Measurements from ENCODE around the gene MTNR1B. TPM values are rescaled to one million over a fixed set of nuclear protein-coding genes. Genes with fewer than 3 reads are reported as not detected.

MTNR1B gene
- total and polyA plus RNA-seq, 9 donors: not detected

GRCh38 chr11:93000511-93001476 lies 31.3 kb downstream of the MTNR1B start:
- Histone ChIP-seq H3K27ac (no peak overlapping the region), H3K9me3 (no peaks in the 10 kb centered on the region), H3K4me1 (ENCODE audit: insufficient read depth) (no peaks in the 10 kb centered on the region), H3K4me3 (no peak overlapping the region), H3K36me3 (no peaks in the 10 kb centered on the region), H3K27me3 (no peaks in the 10 kb centered on the region)
- no peak for DNase-seq
- 75 to 82% (median 77%) methylated on average over 2 of the region's 2 CpGs for WGBS, 3 donors
- intact Hi-C loops (cut with DNase I): no loop called here
- no peak for TF ChIP-seq CTCF (IDR thresholded peaks at IDR 0.05)
- TF ChIP-seq EP300 (IDR thresholded peaks at IDR 0.05): no peak
- TF ChIP-seq POLR2A (IDR thresholded peaks at IDR 0.05): no peak

GRCh38 chr11:93001806-93002205 lies 32.4 kb downstream of the MTNR1B start:
- Histone ChIP-seq H3K4me1 (ENCODE audit: insufficient read depth) (no peaks in the 10 kb centered on the region), H3K4me3 (no peak overlapping the region), H3K9me3 (no peaks in the 10 kb centered on the region), H3K27ac (no peak overlapping the region), H3K36me3 (no peaks in the 10 kb centered on the region), H3K27me3 (no peaks in the 10 kb centered on the region)
- intact Hi-C loops (cut with DNase I): no loop called here
- DNase-seq: no peak
- TF ChIP-seq POLR2A (IDR thresholded peaks at IDR 0.05) (no peak), EP300 (IDR thresholded peaks at IDR 0.05) (no peak), CTCF (IDR thresholded peaks at IDR 0.05) (no peak)

GRCh38 chr11:93002380-93002779 lies 32.9 kb downstream of the MTNR1B start:
- no peak overlapping the region for H3K4me3 ChIP-seq
- no peak for DNase-seq
- intact Hi-C loops (cut with DNase I): no loop called here
- 38 to 56% (median 48%) methylated on average over 3 of the region's 3 CpGs for WGBS, 3 donors
- TF ChIP-seq CTCF (IDR thresholded peaks at IDR 0.05) (no peak), POLR2A (IDR thresholded peaks at IDR 0.05) (no peak), EP300 (IDR thresholded peaks at IDR 0.05) (no peak)
- H3K27me3 ChIP-seq: no peaks in the 10 kb centered on the region
- H3K4me1 ChIP-seq (ENCODE audit: insufficient read depth): no peaks in the 10 kb centered on the region
- no peak overlapping the region for H3K27ac ChIP-seq
- no peaks in the 10 kb centered on the region for H3K9me3 ChIP-seq
- H3K36me3 ChIP-seq: no peaks in the 10 kb centered on the region

- no peak for TF ChIP-seq EP300 (IDR thresholded peaks at IDR 0.05)
- no peak for TF ChIP-seq POLR2A (IDR thresholded peaks at IDR 0.05)
- no peak for TF ChIP-seq CTCF (IDR thresholded peaks at IDR 0.05)
- H3K4me1 ChIP-seq (ENCODE audit: insufficient read depth): no peaks in the 10 kb centered on the region
- H3K4me3 ChIP-seq: no peak overlapping the region
- WGBS, 3 donors: 29 to 41% (median 35%) methylated on average over 1 of the region's 1 CpG
- H3K36me3 ChIP-seq: no peaks in the 10 kb centered on the region
- no peak overlapping the region for H3K27ac ChIP-seq
- no peaks in the 10 kb centered on the region for H3K27me3 ChIP-seq
- no peaks in the 10 kb centered on the region for H3K9me3 ChIP-seq
- intact Hi-C loops (cut with DNase I): no loop called here
- DNase-seq: no peak
Measured at GRCh38 chr11:93005239-93005638, 35.8 kb downstream of the MTNR1B start.

All from ovary (tissue), 9 donors.